NCI-H1436 treated with DMSO at 0.1 percent for 48 hours (cell line): ENCODE results near the gene ERMP1.
"Not testable (repeated sequence)": the region's sequence is repeated elsewhere in the genome, so short reads cannot be mapped to it uniquely, and the experiment has no call there.

ENCODE experiments used
- DNase-seq: peaks from one replicate; lab custom pipeline; 2025; lab: John Stamatoyannopoulos, UW

ERMP1 gene

GRCh38 chr9:5832538-5833529, at the start of gene ERMP1:
ERMP1 (minus strand) TSS chr9:5833117; CDS start chr9:5833027, 90 bp downstream.
- DNase-seq, result peak; percentile 40

GRCh38 chr9:5882244-5883012, 49.5 kb upstream of the ERMP1 start:
- not testable (repeated sequence) for DNase-seq

- no peak for DNase-seq
These were observed 46.7 kb upstream of the ERMP1 start for GRCh38 chr9:5879419-5880181.

GRCh38 chr9:5876711-5877110, 43.8 kb upstream of the ERMP1 start:
- no peak for DNase-seq

- DNase-seq, result no peak
These were observed 43.1 kb upstream of the ERMP1 start for GRCh38 chr9:5876026-5876425.

GRCh38 chr9:5874048-5874447, 41.1 kb upstream of the ERMP1 start:
- no peak for DNase-seq

- no peak for DNase-seq
These were observed 40.5 kb upstream of the ERMP1 start for GRCh38 chr9:5873439-5873838.

GRCh38 chr9:5872511-5872910, 39.6 kb upstream of the ERMP1 start:
- no peak for DNase-seq

- no peak for DNase-seq
These were observed 38.9 kb upstream of the ERMP1 start for GRCh38 chr9:5871785-5872184.

GRCh38 chr9:5870691-5871090, 37.8 kb upstream of the ERMP1 start:
- DNase-seq, result no peak

GRCh38 chr9:5870020-5870339, 37.1 kb upstream of the ERMP1 start:
- DNase-seq, result no peak

GRCh38 chr9:5869315-5870019, 36.5 kb upstream of the ERMP1 start:
- DNase-seq, result no peak

- DNase-seq, result no peak
These were observed 35.3 kb upstream of the ERMP1 start for GRCh38 chr9:5868235-5868634.

- no peak for DNase-seq
These were observed 33.8 kb upstream of the ERMP1 start for GRCh38 chr9:5866685-5867084.

GRCh38 chr9:5866272-5866671, 33.4 kb upstream of the ERMP1 start:
- DNase-seq, result no peak

GRCh38 chr9:5864446-5864845, 31.5 kb upstream of the ERMP1 start:
- no peak for DNase-seq

- no peak for DNase-seq
These were observed 30.3 kb upstream of the ERMP1 start for GRCh38 chr9:5863092-5863746.

GRCh38 chr9:5858833-5859232, 25.9 kb upstream of the ERMP1 start:
- DNase-seq, result no peak

GRCh38 chr9:5857928-5858327, 25.0 kb upstream of the ERMP1 start:
- DNase-seq, result no peak

GRCh38 chr9:5854063-5854790, 21.3 kb upstream of the ERMP1 start:
- no peak for DNase-seq
